DMS153 (cell line): ENCODE data around the gene ANKRD10.
"Not testable (repeated sequence)": the region's sequence is repeated elsewhere in the genome, so short reads cannot be mapped to it uniquely, and the experiment has no call there.

Experiments used
- DNase-seq: peaks from one replicate; lab custom pipeline; 2025; lab: John Stamatoyannopoulos, UW

Gene ANKRD10

GRCh38 chr13:110866491-110867170, 48.2 kb downstream of the ANKRD10 start:
- no peak for DNase-seq

GRCh38 chr13:110863685-110864084, 51.2 kb downstream of the ANKRD10 start:
- no peak for DNase-seq

GRCh38 chr13:110860983-110861382, 53.9 kb downstream of the ANKRD10 start:
- no peak for DNase-seq

DNA sequence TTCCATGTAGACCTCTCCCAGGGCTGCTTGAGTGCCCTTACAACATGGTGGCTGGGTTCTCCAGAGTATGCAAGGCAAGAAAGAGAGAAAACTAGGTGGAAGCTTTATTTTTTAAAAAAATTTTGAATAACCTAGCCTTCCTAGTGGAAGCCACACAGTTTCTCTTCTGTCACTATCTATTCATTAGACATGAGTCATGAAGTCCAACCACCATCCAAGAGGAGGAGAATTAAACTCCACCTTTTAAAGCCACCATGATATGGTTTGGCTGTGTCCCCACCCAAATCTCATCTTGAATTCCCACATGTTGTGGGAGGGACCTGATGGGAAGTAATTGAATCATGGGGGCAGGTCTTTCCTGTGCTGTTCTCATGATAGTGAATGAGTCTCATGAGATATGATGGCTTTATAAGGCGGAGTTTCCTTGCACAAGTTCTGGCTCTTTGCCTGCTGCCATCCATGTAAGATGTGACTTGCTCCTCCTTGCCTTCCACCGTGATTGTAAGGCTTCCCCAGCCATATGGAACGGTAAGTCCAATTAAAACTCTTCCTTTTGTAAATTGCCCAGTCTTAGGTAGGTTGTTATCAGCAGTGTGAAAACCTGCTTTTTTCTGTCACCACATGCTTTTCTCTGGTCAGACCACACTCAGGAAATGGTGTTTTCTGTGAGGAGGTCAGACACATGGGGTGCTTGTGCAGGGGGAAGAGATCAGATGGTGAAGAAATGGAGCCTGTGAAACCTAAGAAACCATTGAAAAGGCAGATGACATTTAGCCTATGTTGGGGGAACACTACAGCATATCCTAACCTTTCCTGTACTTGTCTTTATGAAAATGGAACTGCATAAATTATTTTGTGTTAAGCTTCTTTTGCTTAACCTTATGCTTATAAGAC, 57.7 kb downstream of the ANKRD10 start:
- no peak for DNase-seq

DNA sequence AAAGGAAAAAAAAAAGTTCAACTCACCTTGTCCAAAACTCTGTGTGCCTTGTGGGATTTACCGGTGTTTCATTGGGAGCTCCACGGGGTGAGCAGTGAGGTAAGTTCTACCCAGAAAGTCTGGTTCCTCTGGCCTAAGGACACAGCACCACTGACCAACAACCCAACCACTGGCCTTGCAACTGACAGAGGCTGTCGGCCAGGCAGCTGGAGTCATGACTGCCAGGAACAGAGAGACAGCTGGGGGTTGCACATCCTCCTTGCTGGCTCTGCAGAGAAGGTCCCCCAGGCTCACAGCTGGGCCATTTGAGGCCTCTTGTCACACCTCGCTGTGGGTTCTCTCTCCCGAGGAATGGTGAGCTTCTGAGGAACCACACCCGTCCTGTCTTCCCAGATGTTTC, 59.5 kb downstream of the ANKRD10 start:
- DNase-seq, result no peak

DNA sequence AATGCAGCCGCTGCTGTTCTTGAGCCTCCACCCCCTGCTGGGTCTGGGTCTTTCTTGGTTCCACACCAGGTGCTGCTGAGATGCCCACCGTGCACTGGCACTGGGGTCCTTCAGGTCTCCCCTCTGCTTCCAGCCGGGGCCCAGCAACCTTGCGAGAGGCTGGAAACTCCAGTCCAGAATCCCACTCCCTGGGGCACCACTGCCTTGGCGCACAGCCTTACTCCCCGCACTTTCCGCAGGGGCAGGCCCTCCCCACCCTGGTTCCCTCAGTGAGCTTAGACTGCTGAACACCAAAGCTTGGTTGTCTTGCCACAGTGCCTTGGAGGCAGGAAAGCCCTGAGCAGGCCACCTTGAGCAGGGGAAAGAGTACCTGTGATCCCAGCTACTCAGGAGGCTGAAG, 60.0 kb downstream of the ANKRD10 start:
- DNase-seq, result no peak

- no peak for DNase-seq
Observed at GRCh38 chr13:110853235-110853721, 61.6 kb downstream of the ANKRD10 start.

DNA sequence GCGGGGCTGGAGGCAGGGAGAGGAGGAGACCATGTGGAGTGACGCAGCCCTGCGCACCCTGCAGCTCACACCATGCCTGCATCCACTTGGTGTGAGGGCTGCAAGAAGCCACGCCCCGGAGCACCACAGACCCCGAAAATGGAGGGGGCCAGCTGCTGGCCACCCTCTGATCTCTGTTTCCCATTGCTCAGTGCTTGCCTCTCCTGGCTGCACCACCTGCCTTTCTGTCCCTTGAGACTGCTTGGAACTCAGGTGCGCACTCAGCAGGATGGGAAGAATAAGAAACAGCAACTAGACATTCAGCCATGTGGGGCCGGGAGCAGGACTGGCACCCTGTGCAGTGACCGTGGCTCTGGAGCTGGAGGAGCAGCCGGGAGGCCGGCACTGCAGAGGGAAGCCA, 64.0 kb downstream of the ANKRD10 start:
- no peak for DNase-seq

DNA sequence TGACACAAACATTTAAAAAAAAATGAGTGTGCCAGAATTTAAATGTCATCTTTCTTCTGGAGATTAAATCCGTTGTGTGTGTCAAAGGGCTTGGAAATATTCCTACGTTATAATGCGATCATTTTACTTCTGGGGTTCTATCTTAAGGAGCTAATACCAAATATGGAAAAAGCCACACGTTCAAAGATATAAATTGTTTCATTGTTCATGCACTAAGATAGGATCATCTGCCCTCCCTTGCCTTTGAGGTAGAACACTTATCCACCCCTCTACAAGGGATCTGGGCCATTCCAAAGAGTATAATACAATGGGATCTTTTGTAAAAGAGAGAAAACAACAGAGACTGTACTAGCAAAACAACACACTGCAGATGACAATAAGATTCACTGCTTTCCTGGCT, 64.9 kb downstream of the ANKRD10 start:
- no peak for DNase-seq

GRCh38 chr13:110845520-110845919, 69.3 kb downstream of the ANKRD10 start:
- no peak for DNase-seq

DNA sequence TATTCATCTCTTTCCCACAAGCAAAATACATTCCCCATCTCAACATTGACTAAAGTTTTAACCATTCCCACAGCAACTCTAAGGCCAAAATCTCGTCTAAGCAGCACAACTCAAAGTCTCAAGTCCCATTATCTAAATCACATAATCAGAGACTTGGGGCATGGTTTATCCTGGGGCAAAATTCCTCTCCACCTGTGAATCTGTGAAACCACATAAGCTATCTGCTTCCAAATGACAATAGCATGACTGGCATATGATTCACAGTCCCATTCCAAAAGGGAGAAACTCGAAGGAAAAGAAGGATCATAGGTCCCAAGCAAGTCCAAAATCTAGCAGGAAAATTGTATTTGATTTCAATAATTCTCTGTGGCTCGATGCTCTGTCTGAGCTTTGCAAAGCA, 73.0 kb downstream of the ANKRD10 start:
- DNase-seq, result no peak

- DNase-seq, result no peak
Observed at GRCh38 chr13:110841406-110841805, 73.5 kb downstream of the ANKRD10 start.

- DNase-seq, result no peak
Observed at GRCh38 chr13:110838867-110839538, 75.9 kb downstream of the ANKRD10 start.

DNA sequence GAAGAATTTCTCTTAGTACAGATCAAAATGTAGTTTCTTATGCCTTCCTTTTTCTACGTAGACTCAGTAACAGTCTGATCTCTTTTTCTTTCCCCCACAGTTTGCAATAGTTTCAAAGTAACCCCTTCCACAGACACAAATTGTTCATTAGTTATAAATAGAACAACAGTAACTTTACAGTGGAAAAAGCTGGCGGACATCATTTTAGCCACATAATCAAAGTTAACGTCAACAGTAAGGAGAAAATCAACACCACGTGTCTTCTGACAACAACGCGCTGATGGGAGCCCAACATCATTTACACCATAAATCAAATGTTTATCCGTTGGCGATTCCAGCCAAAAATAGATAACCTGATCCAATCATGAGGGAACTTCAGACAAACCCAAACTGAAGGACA, 76.8 kb downstream of the ANKRD10 start:
- DNase-seq, result no peak

DNA sequence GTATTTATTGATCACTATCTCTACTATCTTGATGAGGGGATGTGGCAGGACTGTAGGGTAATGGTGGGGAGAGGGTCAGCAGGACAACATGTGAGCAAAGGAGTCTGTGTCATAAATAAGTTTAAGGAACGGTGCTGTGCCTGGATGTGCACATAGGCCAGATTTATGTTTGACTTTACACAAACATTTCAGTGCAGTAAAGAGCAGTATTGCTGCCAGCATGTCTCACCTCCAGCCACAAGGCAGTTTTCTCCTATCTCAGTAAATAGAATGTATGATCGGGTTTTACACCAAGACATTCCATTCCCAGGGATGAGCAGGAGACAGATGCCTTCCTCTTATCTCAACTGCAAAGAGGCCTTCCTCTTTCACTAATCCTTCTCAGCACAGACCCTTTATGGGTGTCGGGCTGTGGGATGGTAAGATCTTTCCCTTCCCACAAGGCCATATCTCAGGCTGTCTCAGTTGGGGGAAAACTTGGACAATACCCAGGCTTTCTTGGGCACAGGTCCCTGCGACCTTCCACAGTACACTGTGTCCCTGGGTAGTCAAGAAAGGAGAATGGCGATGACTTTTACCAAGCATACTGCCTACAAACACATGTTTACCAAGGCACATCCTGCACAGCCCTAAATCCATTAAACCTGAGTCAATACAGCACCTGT, 77.3 kb downstream of the ANKRD10 start:
- not testable (repeated sequence) for DNase-seq

DNA sequence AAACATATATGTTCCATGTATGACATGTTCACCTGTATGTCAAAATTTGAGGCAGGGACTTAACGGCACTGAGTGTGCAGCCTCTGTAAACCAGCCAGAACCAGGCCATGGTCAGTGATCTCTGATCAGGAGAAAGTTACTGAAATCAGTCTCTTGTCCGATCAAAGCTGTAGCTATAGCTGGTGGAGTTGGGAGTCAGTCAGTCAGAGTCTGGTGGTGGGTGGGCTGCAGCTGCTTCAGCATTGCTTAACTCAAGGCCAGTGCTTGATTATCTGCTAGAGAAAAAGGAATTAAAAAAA, 78.3 kb downstream of the ANKRD10 start:
- DNase-seq, result no peak

GRCh38 chr13:110835721-110836604, 78.9 kb downstream of the ANKRD10 start:
- no peak for DNase-seq

DNA sequence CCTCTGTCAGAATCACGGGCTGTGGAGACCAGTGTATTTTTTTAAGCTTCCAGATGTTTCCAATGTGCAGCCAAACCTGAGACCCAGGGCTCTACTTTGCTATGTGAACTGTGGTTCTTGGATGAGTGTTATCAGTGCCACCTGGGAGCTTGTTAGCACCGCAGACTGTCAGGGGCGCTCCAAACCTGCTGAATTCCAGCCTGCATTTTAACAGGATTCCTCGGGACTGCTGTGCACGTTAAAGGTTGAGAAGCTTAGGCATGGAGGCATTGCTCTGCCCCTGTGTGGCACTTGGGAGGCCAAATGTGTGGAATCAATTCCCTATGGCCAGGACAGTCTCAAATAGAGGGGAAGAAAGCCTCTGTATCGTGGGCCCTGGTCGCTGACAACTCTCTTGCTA, 80.3 kb downstream of the ANKRD10 start:
- DNase-seq, result no peak

DNA sequence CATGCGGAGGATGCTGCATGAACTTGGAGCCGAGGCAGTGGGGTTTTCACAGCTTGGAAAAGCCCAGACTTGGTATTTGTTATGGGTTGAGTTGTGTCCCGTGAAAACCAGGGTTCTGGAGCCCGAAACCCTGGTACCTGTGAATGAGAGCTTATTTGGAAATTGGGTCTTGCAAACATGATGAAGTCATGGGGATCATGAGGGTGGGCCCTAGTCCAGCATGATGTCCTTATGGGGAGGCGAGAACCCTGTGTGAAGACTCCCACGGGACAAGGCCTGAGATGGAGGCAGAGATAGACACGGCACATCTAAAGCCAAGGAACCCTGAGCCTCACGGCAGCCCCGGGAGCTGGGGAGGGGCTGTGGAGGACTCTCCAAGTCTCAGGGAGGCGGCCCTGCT, 82.3 kb downstream of the ANKRD10 start:
- no peak for DNase-seq

DNA sequence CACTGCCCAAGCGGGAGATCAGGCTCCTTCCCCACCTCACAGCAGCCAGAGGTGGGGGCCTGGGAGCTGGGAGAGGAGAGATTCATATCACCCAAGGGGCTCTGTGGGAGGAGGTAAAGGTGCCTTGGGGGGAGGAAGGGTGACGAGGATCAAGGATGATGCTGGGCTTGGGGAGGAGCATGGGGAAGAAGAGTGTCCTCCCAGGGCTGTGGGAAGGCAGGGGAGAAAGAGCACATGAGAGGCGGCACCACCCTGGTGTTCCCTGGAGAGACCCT, 82.7 kb downstream of the ANKRD10 start:
- no peak for DNase-seq

DNA sequence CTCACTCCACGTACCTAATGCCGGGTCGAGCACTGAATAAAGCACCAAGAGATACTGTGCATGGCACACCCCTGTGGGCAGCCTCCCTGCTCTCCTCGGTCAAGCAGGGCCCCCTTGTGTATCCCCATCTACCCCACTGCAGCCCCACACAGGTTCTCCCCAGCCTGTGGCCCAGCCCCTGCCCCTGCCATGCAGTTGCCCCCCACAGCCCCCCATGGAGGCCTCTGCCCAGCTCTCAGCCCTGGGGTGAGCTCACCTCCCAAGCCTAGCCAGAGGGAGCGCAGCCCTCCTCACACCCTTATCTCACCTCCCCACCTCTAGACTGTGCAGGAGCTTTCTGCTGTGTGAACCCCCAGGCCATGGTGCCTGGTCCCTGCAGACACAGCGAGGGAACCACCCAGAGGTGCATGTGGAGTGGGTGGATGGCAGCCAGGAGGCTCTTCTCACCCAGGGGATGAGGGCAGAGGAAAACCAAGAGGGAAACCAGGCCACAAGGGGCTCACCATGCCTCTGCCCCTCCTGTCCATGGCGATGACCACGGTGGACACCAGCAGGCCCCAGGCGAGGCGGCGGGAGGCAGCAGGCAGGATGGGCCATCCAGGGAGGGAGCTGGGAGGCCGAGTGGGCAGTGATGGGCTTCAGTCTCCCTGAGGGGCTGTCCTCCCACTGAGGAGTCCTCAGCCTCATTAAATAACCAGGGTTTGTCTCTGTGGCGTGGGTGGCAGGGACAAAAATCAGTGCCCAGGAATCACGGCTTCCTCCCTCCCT, 83.2 kb downstream of the ANKRD10 start:
- no peak for DNase-seq
